Measurements from ENCODE around the gene CCND1.

The CCND1 gene

GRCh38 chr11:69667619-69668604 is 27.0 kb downstream of the CCND1 start:
- TF ChIP-seq TAF1 (IDR thresholded peaks at IDR 0.05; ENCODE audit: borderline replicate concordance, insufficient read depth, low read length): no peak
- no peak for TF ChIP-seq POLR2AphosphoS5 (IDR thresholded peaks at IDR 0.05; ENCODE audit: low read depth, low read length)
- TF ChIP-seq FOXP2 (optimal IDR thresholded peaks at IDR 0.05; ENCODE audit: borderline replicate concordance, extremely low read depth, extremely low read length, insufficient read depth): no peak
- TF ChIP-seq SIN3A (IDR thresholded peaks at IDR 0.05; ENCODE audit: borderline replicate concordance, insufficient read depth, low read length): no peak
- TF ChIP-seq REST (IDR thresholded peaks at IDR 0.05; ENCODE audit: insufficient read depth in 1 of 2, low read depth in 2 of 2, low read length in 2 of 2): no peak

GRCh38 chr11:69669486-69669885 is 28.5 kb downstream of the CCND1 start:
- TF ChIP-seq SIN3A (IDR thresholded peaks at IDR 0.05; ENCODE audit: borderline replicate concordance, insufficient read depth, low read length) (no peak), FOXP2 (optimal IDR thresholded peaks at IDR 0.05; ENCODE audit: borderline replicate concordance, extremely low read depth, extremely low read length, insufficient read depth) (no peak), REST (IDR thresholded peaks at IDR 0.05; ENCODE audit: insufficient read depth in 1 of 2, low read depth in 2 of 2, low read length in 2 of 2) (no peak), POLR2AphosphoS5 (IDR thresholded peaks at IDR 0.05; ENCODE audit: low read depth, low read length) (no peak), TAF1 (IDR thresholded peaks at IDR 0.05; ENCODE audit: borderline replicate concordance, insufficient read depth, low read length) (no peak)

- peak; percentile 68 for TF ChIP-seq FOXP2 (optimal IDR thresholded peaks at IDR 0.05; ENCODE audit: borderline replicate concordance, extremely low read depth, extremely low read length, insufficient read depth)
- no peak for TF ChIP-seq POLR2AphosphoS5 (IDR thresholded peaks at IDR 0.05; ENCODE audit: low read depth, low read length)
Measured at GRCh38 chr11:69670158-69670845, 29.3 kb downstream of the CCND1 start.

GRCh38 chr11:69671734-69672465 is 30.9 kb downstream of the CCND1 start:
- no peak for TF ChIP-seq POLR2AphosphoS5 (IDR thresholded peaks at IDR 0.05; ENCODE audit: low read depth, low read length)
- no peak for TF ChIP-seq TAF1 (IDR thresholded peaks at IDR 0.05; ENCODE audit: borderline replicate concordance, insufficient read depth, low read length)
- TF ChIP-seq SIN3A (IDR thresholded peaks at IDR 0.05; ENCODE audit: borderline replicate concordance, insufficient read depth, low read length): no peak
- TF ChIP-seq REST (IDR thresholded peaks at IDR 0.05; ENCODE audit: insufficient read depth in 1 of 2, low read depth in 2 of 2, low read length in 2 of 2): no peak
- no peak for TF ChIP-seq FOXP2 (optimal IDR thresholded peaks at IDR 0.05; ENCODE audit: borderline replicate concordance, extremely low read depth, extremely low read length, insufficient read depth)

- TF ChIP-seq SIN3A (IDR thresholded peaks at IDR 0.05; ENCODE audit: borderline replicate concordance, insufficient read depth, low read length) (no peak), REST (IDR thresholded peaks at IDR 0.05; ENCODE audit: insufficient read depth in 1 of 2, low read depth in 2 of 2, low read length in 2 of 2) (no peak), POLR2AphosphoS5 (IDR thresholded peaks at IDR 0.05; ENCODE audit: low read depth, low read length) (no peak), FOXP2 (optimal IDR thresholded peaks at IDR 0.05; ENCODE audit: borderline replicate concordance, extremely low read depth, extremely low read length, insufficient read depth) (no peak), TAF1 (IDR thresholded peaks at IDR 0.05; ENCODE audit: borderline replicate concordance, insufficient read depth, low read length) (no peak)
Measured at GRCh38 chr11:69674267-69674885, 33.4 kb downstream of the CCND1 start.

Measured in PFSK-1 (cell line).